ENCODE measurements around the gene MAD1L1.

GRCh38 chr7:2018569-2019460, 213.9 kb downstream of the MAD1L1 start:
- TF ChIP-seq POLR2A (IDR thresholded peaks at IDR 0.05; ENCODE audit: low read depth, low read length) (no peak), TAF1 (IDR thresholded peaks at IDR 0.05; ENCODE audit: borderline replicate concordance, low read depth, low read length) (no peak), POLR2AphosphoS5 (IDR thresholded peaks at IDR 0.05; ENCODE audit: low read depth, low read length) (no peak)
